ENCODE data around the gene GLIPR1. TPM values are rescaled to one million over a fixed set of nuclear protein-coding genes. Genes with fewer than 3 reads are reported as not detected.
"Not testable (repeated sequence)": the region's sequence is repeated elsewhere in the genome, so short reads cannot be mapped to it uniquely, and the experiment has no call there.

GLIPR1 gene
- polyA plus RNA-seq, 4 donors = 13.8 to 20.6 (median 18.9) TPM

GRCh38 chr12:75508159-75508558, 27.6 kb downstream of the GLIPR1 start:
- DNase-seq (ENCODE audit: low read depth in 4 of 4, low spot score in 3 of 4) = no peak

GRCh38 chr12:75509621-75510020, 29.1 kb downstream of the GLIPR1 start:
- DNase-seq (ENCODE audit: low read depth in 4 of 4, low spot score in 3 of 4) = no peak

- DNase-seq (ENCODE audit: low read depth in 4 of 4, low spot score in 3 of 4) = peak; percentile 87 to 98 (median 96)
These were observed 30.8 kb downstream of the GLIPR1 start, which contains the start of gene KRR1 for GRCh38 chr12:75511116-75512048. KRR1 (minus strand) TSS chr12:75511609; CDS start chr12:75511597, 12 bp downstream.

- DNase-seq (ENCODE audit: low read depth in 4 of 4, low spot score in 3 of 4) = not testable (repeated sequence)
These were observed 40.7 kb downstream of the GLIPR1 start for GRCh38 chr12:75521224-75521623.

- DNase-seq (ENCODE audit: low read depth in 4 of 4, low spot score in 3 of 4) = not testable (repeated sequence)
These were observed 41.6 kb downstream of the GLIPR1 start for GRCh38 chr12:75522124-75522523.

GRCh38 chr12:75525263-75525662, 44.7 kb downstream of the GLIPR1 start:
- no peak for DNase-seq (ENCODE audit: low read depth in 4 of 4, low spot score in 3 of 4)

GRCh38 chr12:75526655-75527511, 46.3 kb downstream of the GLIPR1 start:
- DNase-seq (ENCODE audit: low read depth in 4 of 4, low spot score in 3 of 4) = peak in 3 of 4 donors; percentile 36 to 45 (median 42)

GRCh38 chr12:75528272-75528671, 47.7 kb downstream of the GLIPR1 start:
- DNase-seq (ENCODE audit: low read depth in 4 of 4, low spot score in 3 of 4) = no peak

GRCh38 chr12:75528692-75529091, 48.1 kb downstream of the GLIPR1 start:
- DNase-seq (ENCODE audit: low read depth in 4 of 4, low spot score in 3 of 4) = no peak

- no peak for DNase-seq (ENCODE audit: low read depth in 4 of 4, low spot score in 3 of 4)
These were observed 48.8 kb downstream of the GLIPR1 start for GRCh38 chr12:75529316-75529715.

- no peak for DNase-seq (ENCODE audit: low read depth in 4 of 4, low spot score in 3 of 4)
These were observed 49.3 kb downstream of the GLIPR1 start for GRCh38 chr12:75529826-75530225.

GRCh38 chr12:75533239-75533638, 52.7 kb downstream of the GLIPR1 start:
- DNase-seq (ENCODE audit: low read depth in 4 of 4, low spot score in 3 of 4) = no peak

- DNase-seq (ENCODE audit: low read depth in 4 of 4, low spot score in 3 of 4) = no peak
These were observed 59.3 kb downstream of the GLIPR1 start for GRCh38 chr12:75539889-75540288.

GRCh38 chr12:75542942-75543341, 62.4 kb downstream of the GLIPR1 start:
- no peak for DNase-seq (ENCODE audit: low read depth in 4 of 4, low spot score in 3 of 4)

- no peak for DNase-seq (ENCODE audit: low read depth in 4 of 4, low spot score in 3 of 4)
These were observed 63.0 kb downstream of the GLIPR1 start for GRCh38 chr12:75543529-75543928.

GRCh38 chr12:75545636-75546035, 65.1 kb downstream of the GLIPR1 start:
- no peak for DNase-seq (ENCODE audit: low read depth in 4 of 4, low spot score in 3 of 4)

- no peak for DNase-seq (ENCODE audit: low read depth in 4 of 4, low spot score in 3 of 4)
These were observed 68.3 kb downstream of the GLIPR1 start for GRCh38 chr12:75548879-75549278.

GRCh38 chr12:75549989-75550388, 69.4 kb downstream of the GLIPR1 start:
- no peak for DNase-seq (ENCODE audit: low read depth in 4 of 4, low spot score in 3 of 4)

- no peak for DNase-seq (ENCODE audit: low read depth in 4 of 4, low spot score in 3 of 4)
These were observed 70.1 kb downstream of the GLIPR1 start for GRCh38 chr12:75550401-75551240.

GRCh38 chr12:75551477-75551876, 70.9 kb downstream of the GLIPR1 start:
- DNase-seq (ENCODE audit: low read depth in 4 of 4, low spot score in 3 of 4) = no peak
